Measurements from ENCODE around the gene TJP1. TPM values are rescaled to one million over a fixed set of nuclear protein-coding genes. Genes with fewer than 3 reads are reported as not detected.
"Not testable (repeated sequence)": the region's sequence is repeated elsewhere in the genome, so short reads cannot be mapped to it uniquely, and the experiment has no call there.

TJP1 gene
- total RNA-seq, 4 donors from 2014 or later = 69.6 to 142 (median 119) TPM

GRCh38 chr15:29759596-29759995 is 62.7 kb downstream of the TJP1 start:
- Histone ChIP-seq H3K27me3 (no peaks in the 10 kb centered on the region), H3K4me3 (no peak overlapping the region), H3K36me3 (peaks cover 0 to 75% (median 0%) of the 10 kb centered on the region in 3 donors), H3K27ac (no peak overlapping the region), H3K4me1 (peaks cover 0 to 21% (median 10%) of the 10 kb centered on the region in 3 donors), H3K9me3 (no peaks in the 10 kb centered on the region)
- TF ChIP-seq POLR2A (IDR thresholded peaks at IDR 0.05) = no peak
- TF ChIP-seq CTCF (IDR thresholded peaks at IDR 0.05) = no peak
- intact Hi-C loops (cut with DNase I) = no loop called here
- 67 to 71% methylated on average over 2 of the region's 2 CpGs for WGBS, 2 donors
- no peak for DNase-seq

- Histone ChIP-seq H3K9me3 (no peaks in the 10 kb centered on the region), H3K27me3 (no peaks in the 10 kb centered on the region), H3K36me3 (peaks cover 0 to 58% (median 0%) of the 10 kb centered on the region in 3 donors), H3K4me1 (peaks cover 0 to 21% (median 10%) of the 10 kb centered on the region in 3 donors), H3K4me3 (no peak overlapping the region), H3K27ac (peak overlapping the region in 1 of 4 donors; percentile 14)
- 32 to 35% methylated on average over 5 of the region's 5 CpGs for WGBS, 2 donors
- intact Hi-C loops (cut with DNase I) = no loop called here
- no peak for TF ChIP-seq CTCF (IDR thresholded peaks at IDR 0.05)
- TF ChIP-seq POLR2A (IDR thresholded peaks at IDR 0.05) = no peak
- no peak for DNase-seq
Observed at GRCh38 chr15:29756358-29757267, 65.7 kb downstream of the TJP1 start.

GRCh38 chr15:29754009-29754408 is 68.3 kb downstream of the TJP1 start:
- DNase-seq; H3K27ac ChIP-seq; H3K27me3 ChIP-seq; H3K4me3 ChIP-seq; H3K9me3 ChIP-seq; intact Hi-C loops (cut with DNase I): not testable (repeated sequence)
- 75 to 83% methylated on average over 2 of the region's 2 CpGs for WGBS, 2 donors
- peaks cover 0 to 24% (median 10%) of the 10 kb centered on the region in 3 donors for H3K4me1 ChIP-seq
- H3K36me3 ChIP-seq = peaks cover 0 to 47% (median 0%) of the 10 kb centered on the region in 3 donors

GRCh38 chr15:29753506-29753905 is 68.8 kb downstream of the TJP1 start:
- 87 to 88% methylated on average over 7 of the region's 7 CpGs for WGBS, 2 donors
- no peak overlapping the region for H3K27ac ChIP-seq
- no peak for TF ChIP-seq CTCF (IDR thresholded peaks at IDR 0.05)
- no peak for TF ChIP-seq POLR2A (IDR thresholded peaks at IDR 0.05)
- no peaks in the 10 kb centered on the region for H3K27me3 ChIP-seq
- H3K4me1 ChIP-seq = peaks cover 0 to 24% (median 10%) of the 10 kb centered on the region in 3 donors
- no peak for DNase-seq
- no peaks in the 10 kb centered on the region for H3K9me3 ChIP-seq
- intact Hi-C loops (cut with DNase I) = no loop called here
- H3K36me3 ChIP-seq = peaks cover 0 to 47% (median 0%) of the 10 kb centered on the region in 3 donors
- H3K4me3 ChIP-seq = no peak overlapping the region

GRCh38 chr15:29750754-29751153 is 71.5 kb downstream of the TJP1 start:
- Histone ChIP-seq H3K4me3 (no peak overlapping the region), H3K36me3 (peaks cover 0 to 56% (median 0%) of the 10 kb centered on the region in 3 donors), H3K27me3 (no peaks in the 10 kb centered on the region), H3K9me3 (no peaks in the 10 kb centered on the region), H3K27ac (no peak overlapping the region), H3K4me1 (peaks cover 0 to 3% (median 0%) of the 10 kb centered on the region in 3 donors)
- no peak for DNase-seq
- intact Hi-C loops (cut with DNase I) = no loop called here
- TF ChIP-seq POLR2A (IDR thresholded peaks at IDR 0.05) (no peak), CTCF (IDR thresholded peaks at IDR 0.05) (no peak)
- WGBS, 2 donors = 25 to 43% methylated on average over 2 of the region's 2 CpGs
